HL-60/S4 (cell line): ENCODE measurements around the gene ZNRF1.

Experiments used
- in situ Hi-C: fragments of 300-500 bp; cut with MboI; formaldehyde crosslinking; loops from 2 replicates; pipeline ENCODE4 v1.14.3; 2022; ENCODE audit warnings: low sequenced_read_pairs

ZNRF1 gene

DNA sequence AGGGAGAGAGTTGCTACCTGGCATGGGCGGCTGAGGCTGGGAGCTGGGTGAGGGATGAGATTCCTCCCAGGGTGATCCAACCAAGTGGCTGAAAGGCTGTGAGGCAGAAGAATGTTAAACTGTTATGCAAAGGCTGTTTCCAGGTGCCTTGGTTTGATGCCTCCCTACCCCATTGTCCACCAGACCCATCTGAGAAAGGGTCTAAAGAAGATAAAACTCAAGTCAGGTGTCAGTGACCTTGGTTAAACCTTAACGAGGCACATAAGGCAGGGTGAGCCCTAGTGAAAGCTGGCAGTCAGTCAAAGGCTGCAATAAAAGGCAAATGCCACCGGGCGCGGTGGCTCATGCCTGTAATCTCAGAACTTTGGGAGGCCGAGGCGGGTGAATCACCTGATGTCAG is 94.0 kb downstream of the ZNRF1 start:
- in situ Hi-C loops, result no loop called here

DNA sequence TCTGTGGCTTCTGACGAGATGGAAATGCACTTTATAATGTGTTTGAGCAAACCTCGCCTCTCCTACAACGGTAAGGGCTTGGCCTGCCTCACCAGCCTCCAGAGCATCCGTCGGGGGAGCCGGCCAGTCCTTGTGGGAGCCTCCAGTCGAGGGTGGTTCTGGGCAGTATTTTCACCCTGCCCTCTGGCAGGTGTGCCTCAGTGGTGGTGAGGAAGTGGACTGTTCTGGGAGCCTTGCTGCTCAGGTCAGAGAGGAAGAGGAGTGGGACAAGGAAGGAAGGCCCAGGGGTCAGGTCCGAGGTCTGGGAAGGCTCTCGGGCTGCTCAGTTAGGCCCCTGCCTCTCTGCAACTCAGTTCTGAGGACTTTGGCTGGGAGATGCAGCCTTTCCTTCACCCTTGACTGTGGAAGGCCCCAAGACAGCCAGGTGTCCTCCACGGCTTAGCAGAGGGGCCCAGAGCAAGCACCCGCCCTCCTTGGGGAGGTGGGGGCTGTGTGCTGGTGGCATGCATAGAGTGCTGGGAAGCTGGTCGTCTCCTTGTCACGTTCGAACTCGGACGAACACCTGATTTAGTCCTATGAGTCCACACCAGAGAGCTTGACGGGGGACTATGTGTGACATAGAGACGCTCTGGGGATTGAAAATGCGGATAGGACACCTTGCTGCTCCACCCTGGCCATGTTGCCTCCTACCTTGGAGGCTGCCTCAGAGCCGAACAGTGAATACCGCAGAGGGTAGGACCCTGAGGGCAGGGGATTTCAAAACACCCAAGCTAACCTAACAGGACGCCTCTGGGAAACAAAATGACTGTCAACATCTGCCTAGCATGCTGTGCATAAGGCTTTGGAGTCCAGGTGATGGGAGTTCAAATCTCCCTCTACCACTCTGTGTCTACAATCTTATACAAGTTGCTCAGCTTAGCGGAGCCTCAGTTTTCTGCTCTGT is 95.0 kb downstream of the ZNRF1 start:
- in situ Hi-C loops, result no loop called here

DNA sequence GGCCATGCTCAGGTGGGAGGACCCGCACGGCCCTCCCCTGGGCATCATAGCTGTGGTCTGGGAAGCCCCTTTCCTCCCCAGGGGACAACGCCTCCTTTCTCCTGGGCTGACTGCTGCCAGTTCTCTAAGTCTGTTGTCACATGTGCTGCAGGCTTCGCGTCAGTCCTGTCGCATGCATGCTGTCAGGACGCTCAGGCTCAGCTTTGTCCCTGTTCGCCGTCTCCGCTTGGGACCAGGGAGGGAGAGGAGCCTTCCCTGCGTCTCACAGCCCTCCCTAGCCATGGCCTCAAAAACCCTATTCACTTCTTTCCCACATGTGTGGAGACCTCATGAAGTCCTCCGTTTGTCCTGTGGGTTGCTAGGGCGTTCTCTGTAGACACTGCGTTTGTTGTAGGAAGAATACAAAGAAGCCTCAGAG is 96.4 kb downstream of the ZNRF1 start:
- in situ Hi-C loops, result no loop called here

DNA sequence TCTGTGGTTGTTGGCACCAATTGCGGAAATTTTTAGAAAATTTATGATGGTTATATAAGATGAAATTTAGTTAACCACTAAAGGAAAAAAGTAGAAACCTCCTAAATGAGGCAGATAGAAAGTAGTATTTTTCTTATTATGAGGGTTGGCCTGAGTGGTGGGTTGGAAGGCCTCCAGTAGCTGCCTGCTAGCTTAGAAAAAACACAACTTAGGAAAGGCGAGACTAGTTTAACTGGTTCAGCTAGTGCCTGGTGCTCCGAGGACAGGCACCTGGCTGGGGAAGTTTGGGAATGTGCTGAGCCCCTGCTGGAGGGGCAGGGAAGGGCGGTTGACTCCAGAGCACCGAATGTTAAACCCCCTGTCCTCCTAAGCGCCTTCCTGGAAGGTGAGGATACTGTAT is 97.8 kb downstream of the ZNRF1 start:
- in situ Hi-C loops, result no loop called here

DNA sequence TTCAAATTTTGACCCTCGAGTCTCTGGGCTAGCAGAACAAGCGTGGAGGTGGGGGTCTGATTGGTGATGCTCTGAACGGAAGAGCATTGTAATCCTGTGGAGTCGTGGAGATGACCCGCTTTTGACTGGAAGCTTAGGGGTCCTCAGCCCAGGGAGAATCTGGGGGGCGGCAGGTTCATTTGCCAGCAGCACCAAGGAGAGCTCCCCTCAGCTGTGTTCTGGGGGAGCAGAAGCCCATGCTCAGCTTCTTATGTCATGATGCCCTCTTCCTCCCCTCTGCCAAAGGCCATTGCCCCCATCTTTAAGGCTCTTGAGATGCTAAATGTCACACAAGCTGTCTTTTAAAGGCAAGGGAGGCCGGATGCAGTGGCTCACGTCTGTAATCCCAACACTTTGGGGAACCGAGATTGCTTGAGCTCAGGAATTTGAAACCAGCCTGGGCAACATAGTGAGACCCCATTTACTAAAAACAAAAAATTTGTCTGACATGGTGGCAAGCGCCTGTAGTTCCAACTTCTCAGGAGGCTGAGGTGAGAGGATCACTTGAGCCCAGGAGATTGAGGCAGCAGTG is 98.5 kb downstream of the ZNRF1 start:
- in situ Hi-C loops, result no loop called here

DNA sequence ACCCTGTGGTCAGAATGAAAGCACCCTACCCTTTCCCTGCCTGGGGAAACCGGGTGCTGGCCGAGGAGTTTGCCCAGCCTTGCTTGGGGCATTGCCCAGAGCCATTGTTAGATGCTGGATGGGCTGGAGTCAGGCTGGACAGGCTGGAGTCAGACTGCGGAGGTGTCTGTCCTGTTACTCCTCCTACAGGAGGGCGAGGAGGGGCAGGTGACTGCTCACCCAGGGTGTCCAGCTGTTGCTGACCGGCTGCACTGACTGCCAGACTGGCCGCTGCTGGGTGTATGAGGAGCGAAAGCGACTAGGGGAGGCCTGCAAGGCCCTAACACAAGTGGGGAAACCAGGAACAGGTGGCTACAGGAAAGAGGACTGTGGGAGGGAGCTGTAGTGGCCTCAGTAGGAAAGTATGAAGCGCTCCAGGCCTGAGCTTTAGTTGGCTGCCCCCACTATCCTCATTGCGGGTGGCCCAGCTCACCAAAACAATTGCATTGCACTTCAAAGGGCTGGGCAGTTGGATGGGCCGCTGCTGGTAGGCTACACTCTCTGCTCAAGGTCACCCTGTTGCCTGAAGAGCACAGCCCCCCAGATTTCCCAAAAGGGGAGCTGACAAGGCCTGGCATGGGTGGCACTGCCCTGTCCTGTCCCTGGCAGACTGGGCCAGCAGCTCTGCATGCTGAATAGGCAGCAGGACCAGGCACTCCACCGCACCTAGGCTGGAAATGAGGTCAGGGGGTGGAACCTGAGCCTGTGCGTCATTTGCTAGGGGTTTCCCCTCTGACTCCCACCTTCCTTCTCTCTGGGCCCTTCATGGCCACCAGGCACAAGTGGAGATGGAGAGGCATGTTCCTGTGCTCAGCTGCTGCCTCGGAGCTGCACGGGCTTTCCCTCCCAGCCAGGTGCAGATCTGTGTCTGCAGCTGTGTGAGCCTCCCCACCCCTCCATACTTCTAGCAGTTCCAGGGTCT is 99.4 kb downstream of the ZNRF1 start:
- in situ Hi-C loops, result no loop called here

DNA sequence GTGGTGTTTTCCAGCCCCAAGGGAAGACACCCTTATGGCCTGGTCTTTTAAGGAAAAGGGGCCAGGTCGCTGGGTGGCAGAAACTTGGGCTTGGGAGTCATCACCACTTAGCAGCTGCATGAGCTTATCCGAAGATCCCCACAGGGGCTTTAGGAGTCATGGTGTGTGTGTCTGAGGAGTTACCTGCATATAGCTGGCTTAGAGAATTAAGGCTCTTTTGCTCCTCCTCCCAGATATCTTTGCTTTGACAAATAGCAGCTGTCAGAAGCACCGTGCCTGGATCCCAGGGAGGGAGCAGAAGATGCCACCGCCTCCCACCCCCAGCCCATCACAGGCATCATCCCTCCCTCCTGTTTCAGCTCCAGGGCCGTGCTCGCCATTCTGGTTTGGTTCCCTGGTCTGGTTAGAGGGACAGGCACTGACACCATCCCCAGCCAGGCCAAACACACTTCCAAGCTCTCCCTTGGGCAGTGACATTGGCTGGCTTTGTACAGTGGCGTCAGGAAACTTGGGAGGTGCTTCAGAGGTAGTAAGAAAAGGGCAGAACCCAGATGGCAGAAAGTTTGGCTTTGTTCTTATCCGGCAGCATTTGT is 100.3 kb downstream of the ZNRF1 start:
- in situ Hi-C loops, result no loop called here

DNA sequence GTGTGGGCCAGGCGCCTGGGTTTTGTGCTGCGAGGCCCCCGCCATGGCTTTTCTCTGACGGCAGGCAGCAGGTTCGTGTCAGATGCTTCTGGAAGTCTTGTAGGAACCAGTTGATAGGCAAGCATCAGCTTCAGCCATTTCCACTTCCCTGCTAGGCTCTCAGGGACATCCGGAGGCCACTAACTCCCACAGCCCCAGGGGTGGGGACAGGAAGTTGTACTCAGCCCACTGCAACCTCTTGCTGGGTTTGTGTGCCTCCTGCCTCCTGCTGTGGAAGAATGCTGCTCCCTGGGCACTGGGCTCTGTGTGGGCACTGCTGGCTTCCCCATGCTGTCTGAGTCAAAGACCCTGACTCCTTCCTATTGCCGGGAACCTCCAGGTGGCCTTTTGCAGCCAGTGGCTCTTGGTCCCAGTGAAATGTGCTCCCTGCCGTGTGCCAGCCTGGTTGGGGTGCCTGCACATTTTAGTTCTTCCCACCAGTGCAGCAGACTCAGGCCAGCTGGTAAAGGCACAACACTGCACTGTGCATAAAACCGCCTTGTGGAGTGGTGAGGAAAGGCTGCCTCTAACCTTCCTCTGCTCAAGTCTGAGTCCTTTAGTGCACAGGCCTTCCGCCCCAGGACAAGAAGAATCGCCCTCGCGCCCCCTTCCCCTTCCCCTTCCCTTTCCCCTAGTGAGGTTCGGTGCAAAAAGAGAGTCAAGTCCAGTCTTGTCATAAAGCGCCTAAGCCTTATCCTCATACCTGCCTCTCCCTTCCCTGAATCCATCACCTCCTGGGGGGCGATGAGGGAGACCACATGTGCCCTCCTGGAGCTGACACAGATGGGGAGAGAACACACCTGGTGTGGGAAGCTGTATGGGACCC is 101.1 kb downstream of the ZNRF1 start:
- in situ Hi-C loops, result no loop called here

DNA sequence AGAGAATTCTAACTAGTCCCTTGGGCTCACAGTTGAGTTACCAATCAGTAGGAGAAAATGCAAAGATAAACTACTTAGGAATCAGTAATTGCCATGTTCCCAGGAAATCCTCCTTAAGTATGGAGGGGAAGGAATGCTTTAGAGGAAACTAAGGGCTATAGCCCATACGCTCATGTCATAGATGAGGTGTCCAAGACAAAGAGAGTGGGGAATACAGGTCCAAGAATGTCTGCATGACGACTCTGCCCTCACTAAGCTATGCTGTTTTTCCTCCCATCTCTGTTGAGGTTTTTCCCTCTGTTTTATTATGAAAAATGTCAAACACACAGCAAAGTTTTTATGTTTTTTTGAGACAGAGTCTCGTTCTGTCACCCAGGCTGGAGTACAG is 101.8 kb downstream of the ZNRF1 start:
- in situ Hi-C loops, result no loop called here

DNA sequence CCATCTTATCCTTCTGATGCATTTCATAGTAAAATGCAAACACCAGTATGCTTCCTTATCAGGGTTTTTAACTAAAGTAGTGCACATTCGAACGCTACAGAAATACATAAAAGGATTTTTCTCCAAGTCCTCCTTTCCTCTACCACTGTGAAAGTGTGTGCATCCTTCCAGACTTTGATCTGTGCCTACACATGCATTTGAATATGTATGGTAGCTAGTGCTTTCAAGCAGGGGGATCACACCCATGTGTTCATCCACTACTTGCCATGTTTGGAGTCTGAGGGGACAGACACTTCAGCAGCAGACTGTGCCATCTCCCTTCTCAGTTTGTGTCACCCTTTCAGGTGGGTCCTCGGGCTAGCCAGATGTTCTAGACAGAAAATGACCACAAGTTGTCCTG is 102.8 kb downstream of the ZNRF1 start:
- in situ Hi-C loops, result no loop called here

DNA sequence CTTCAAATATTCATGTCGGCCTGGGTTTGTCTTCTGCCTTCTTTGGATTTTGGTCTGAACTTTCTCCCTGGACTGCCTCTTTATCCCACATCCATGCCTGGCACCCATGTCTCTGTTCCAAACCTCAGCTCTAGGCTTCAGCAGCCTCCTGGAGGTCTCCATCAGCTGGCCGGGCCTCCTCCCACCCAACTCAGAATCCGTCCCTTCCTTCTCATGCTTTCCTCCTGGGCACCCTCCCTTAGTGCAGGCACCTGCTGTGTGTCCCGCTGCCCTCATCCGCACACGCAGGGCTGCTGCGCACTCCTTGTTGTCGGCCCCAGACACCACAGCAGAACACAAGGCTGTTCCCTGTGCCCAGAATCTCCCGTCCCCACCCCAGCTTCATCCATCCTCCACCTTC is 103.8 kb downstream of the ZNRF1 start:
- in situ Hi-C loops, result no loop called here

DNA sequence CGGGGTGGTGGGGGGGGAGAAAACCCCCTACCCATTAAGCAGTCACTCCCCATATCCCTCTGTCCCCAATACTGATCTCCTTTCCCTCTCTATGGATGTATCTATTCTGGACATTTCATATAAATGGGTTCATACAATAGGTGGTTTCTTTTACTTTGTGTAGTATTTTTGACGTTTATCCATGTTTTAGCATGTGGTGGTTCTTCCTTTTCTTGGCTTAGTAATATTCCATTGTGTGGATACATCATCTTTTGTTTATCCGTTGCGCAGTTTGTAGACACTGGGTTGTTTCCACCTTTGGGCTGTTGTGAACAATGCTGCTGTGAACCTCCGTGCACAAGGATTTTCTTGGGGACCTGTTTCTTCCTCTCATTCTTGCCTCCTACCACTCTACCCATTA is 105.2 kb downstream of the ZNRF1 start:
- in situ Hi-C loops, result no loop called here

DNA sequence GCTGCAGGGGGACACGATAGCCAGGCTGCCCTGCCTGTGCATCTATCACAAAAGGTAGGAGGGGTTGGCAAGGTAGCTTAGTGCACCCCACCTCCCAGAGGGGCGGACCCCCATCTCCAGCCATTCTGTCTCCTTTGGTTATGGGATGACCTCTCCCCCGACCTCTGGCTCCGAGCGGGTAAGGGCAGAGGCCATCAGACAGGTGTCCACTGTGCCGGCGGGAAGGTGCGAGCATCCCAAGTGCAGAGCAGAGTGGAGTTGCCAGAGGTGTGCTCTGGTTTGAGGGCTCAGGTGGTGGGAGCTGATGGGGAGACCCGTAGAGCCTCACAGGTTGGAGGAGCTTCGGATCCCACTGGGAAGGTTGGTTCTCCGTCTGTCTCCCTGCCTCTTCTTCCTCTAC is 106.0 kb downstream of the ZNRF1 start:
- in situ Hi-C loops, result no loop called here

DNA sequence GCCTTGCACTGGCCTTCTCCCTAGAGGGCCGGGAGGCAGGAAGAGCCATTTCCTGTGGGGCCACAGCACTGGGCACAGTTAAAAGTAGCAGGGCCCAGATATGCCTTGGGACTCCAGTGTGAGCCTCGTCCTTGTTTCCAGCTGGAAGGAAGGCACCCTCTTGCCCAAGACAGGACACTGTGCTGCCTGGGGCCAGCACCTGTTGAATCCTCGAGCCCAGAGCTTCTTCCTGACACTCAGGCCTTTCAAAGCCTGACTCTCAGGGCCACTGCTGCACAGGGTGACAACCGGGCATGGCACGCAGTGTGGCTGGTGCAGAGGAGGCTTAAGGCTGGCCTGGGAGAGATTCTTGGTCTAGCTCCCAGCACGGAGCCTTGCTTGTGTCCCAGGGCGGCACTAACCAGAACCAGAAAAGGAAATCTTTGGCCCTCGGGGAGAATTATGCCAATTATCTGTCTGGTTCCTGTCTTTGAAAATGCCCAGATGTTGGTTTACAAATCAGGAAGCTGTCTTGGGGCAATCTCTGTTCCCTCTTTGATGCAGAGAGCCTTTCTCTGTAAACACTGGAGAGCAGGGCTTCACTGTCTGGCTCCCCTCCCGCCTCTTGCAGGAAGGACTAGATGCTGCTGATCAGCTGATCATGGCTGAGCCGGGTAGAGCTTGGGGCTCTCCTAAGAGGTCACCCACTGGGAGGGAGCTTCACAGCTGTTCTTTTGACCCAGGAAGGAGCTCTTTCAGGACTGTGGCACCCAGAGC is 106.7 kb downstream of the ZNRF1 start:
- in situ Hi-C loops, result no loop called here

DNA sequence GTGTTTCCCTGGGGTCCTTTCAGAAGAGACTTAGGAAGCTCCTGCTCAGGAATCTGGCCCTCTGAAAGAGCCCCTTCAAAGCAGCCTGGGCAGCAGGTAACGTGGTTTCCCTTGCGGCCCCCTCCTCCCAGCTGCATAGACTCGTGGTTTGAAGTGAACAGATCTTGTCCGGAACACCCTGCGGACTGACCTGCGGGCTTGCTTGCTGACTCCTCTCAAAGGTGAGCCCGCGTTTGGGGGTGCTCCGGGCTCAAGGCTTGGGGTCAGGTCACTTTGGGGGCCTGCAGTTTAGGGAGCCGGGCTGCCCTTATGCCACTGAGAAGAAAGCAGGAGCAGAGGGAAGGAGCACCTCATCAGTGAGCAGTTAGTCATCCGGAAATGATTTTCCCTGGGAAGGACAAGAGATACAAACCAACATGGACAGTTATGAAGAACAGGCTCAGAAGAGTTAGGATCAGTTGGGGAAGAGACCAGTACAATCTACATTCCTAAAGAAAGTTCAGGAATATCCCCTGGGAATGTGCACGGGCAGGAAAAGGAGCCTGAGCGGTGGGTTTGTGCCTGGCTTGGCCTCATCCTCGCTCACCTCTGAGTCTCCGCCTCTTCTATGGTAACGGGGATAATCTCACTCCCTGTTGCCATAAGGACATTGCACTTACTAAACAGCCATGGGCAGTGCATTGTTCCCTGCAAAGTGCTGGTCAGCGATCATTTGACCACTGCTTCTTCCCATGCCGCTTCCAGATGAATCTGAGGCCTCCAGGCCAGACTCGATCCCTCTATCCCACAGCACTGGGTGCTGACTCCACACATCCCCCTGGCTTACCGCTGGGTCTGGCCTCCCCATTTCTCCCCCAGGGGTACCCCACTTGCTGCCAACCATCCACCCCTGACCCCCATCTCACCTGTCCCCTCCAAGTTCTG is 107.8 kb downstream of the ZNRF1 start:
- in situ Hi-C loops, result no loop called here

DNA sequence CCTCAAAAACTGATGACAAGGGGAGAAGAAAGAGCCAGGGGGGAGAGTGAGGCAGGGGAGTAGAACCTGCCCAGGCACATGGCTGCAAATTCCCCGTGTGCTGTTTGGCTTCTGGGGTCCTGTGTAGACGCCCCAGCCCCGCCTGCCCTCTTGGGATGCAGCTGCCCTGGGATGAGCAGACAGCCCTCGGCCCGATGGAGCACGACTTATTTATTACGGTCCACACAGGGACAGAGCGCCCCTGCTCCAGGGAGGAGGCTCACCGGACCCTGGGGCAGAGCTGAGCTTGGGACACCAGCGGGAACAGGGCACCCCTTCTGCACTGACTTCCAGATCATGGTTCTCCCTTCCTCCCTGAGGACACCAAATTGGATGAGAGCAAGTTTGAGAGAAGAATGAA is 108.7 kb downstream of the ZNRF1 start:
- in situ Hi-C loops, result no loop called here

DNA sequence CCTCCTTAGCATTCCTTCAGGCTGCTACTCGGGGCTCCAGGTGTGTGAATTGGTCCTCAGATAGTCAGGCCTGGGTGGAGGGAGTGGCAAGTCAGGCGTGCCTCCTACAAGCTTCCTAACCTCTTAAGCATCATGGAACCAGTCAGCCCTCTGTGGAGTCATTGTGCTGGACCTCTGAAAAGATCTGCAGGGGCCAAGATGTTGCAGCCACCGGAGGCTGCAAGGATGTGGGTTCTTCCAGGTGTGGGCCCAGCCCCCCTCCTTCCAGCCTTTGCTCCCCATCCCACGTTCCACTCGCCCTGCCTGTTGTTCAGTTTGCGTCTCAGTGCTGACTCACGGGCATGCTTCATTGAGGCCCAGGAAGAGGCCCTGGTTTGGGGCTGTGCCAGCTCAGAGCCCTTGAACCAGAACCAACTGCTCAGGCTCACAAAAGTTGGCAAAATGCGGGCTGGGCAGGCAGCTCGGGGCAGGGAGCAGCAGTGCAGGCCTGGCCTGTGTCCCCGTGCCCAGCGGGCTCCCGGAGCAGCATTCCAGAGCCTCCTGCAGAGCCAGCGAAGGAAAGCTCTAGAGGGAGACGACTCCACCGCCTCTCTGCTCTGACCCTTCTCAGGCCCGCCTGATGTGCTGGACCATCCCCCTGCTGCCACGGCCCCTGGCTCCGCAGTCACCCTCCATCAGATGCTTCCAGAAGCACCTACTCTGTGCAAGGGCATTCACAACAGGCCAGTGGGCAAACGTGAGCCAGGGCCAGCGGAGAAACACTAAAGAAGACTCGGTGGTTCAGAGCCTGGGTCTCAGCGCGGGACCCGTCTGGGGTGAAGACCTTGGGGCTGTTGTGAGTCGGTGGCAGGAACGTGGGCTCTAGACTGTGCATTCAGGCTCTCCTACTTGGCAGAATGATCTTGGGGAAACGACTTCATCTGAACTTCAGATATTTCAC is 110.2 kb downstream of the ZNRF1 start:
- in situ Hi-C loops, result no loop called here
